Measurements from ENCODE around the gene EVA1A. TPM values are rescaled to one million over a fixed set of nuclear protein-coding genes. Genes with fewer than 3 reads are reported as not detected.
A peak's percentile ranks its signal among the peaks of the same experiment; 100 is the strongest.

The EVA1A gene
- total and polyA plus RNA-seq, 4 donors = 45.7 to 206 (median 100) TPM

- TF ChIP-seq RXRA (IDR thresholded peaks at IDR 0.05) (no peak), GABPA (IDR thresholded peaks at IDR 0.05 in 1 of 2, conservative IDR thresholded peaks at IDR 0.05 in 1 of 2) (no peak)
- TF ChIP-seq, protein P1, sequence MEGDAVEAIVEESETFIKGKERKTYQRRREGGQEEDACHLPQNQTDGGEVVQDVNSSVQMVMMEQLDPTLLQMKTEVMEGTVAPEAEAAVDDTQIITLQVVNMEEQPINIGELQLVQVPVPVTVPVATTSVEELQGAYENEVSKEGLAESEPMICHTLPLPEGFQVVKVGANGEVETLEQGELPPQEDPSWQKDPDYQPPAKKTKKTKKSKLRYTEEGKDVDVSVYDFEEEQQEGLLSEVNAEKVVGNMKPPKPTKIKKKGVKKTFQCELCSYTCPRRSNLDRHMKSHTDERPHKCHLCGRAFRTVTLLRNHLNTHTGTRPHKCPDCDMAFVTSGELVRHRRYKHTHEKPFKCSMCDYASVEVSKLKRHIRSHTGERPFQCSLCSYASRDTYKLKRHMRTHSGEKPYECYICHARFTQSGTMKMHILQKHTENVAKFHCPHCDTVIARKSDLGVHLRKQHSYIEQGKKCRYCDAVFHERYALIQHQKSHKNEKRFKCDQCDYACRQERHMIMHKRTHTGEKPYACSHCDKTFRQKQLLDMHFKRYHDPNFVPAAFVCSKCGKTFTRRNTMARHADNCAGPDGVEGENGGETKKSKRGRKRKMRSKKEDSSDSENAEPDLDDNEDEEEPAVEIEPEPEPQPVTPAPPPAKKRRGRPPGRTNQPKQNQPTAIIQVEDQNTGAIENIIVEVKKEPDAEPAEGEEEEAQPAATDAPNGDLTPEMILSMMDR (IDR thresholded peaks at IDR 0.05; ENCODE audit: low read depth, low read length, missing input control) = no peak
- H3K4me1 ChIP-seq (ENCODE audit: control insufficient read depth in 4 of 4, insufficient read depth in 4 of 4, low read length in 3 of 4) = no peaks in the 10 kb centered on the region
- no peaks in the 10 kb centered on the region for H3K27me3 ChIP-seq (ENCODE audit: control insufficient read depth in 4 of 4, insufficient read depth in 4 of 4, low read length in 3 of 4)
- peaks cover 0 to 4% (median 0%) of the 10 kb centered on the region in 4 donors for H3K36me3 ChIP-seq (ENCODE audit: control insufficient read depth in 4 of 4, insufficient read depth in 3 of 4, low read depth in 1 of 4, low read length in 3 of 4)
- no peak overlapping the region for H3K9ac ChIP-seq (ENCODE audit: low read depth in 1 of 2, low read length in 2 of 2)
- no peak overlapping the region for H3K4me3 ChIP-seq (ENCODE audit: low read depth in 1 of 3, low read length in 3 of 3)
- no peaks in the 10 kb centered on the region for H3K9me3 ChIP-seq (ENCODE audit: control insufficient read depth in 4 of 4, low read length in 3 of 4)
- DNase-seq (ENCODE audit: low spot score) = peak; percentile 21
- WGBS = 97% methylated on average over 3 of the region's 3 CpGs
- no peak overlapping the region for H3K27ac ChIP-seq (ENCODE audit: low read depth in 1 of 2, low read length in 2 of 2)
Observed at GRCh38 chr2:75541430-75541829, 19.3 kb downstream of the EVA1A start.

DNA sequence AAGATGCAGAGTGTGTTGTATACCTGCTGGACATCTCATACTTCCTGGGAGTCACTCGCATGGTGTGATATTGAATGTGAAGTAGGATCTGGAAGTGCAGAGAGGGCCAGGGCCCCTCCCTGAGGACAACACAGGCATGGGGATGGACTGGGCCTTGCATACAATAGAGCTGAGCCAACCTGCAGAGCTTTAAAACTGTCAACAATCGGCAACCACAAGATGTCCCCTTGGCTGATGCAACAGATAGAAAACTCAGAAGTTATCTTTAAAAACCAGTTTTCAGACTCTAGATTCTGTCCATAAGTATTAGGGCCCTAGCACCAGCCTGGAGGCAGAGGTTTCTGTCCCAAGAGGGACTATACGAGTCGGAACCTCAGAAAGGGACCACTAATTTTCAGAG is 19.7 kb downstream of the EVA1A start:
- Histone ChIP-seq H3K4me3 (ENCODE audit: low read depth in 1 of 3, low read length in 3 of 3) (no peak overlapping the region), H3K4me1 (ENCODE audit: control insufficient read depth in 4 of 4, insufficient read depth in 4 of 4, low read length in 3 of 4) (no peaks in the 10 kb centered on the region), H3K9me3 (ENCODE audit: control insufficient read depth in 4 of 4, low read length in 3 of 4) (no peaks in the 10 kb centered on the region), H3K9ac (ENCODE audit: low read depth in 1 of 2, low read length in 2 of 2) (no peak overlapping the region), H3K27me3 (ENCODE audit: control insufficient read depth in 4 of 4, insufficient read depth in 4 of 4, low read length in 3 of 4) (no peaks in the 10 kb centered on the region), H3K27ac (ENCODE audit: low read depth in 1 of 2, low read length in 2 of 2) (no peak overlapping the region), H3K36me3 (ENCODE audit: control insufficient read depth in 4 of 4, insufficient read depth in 3 of 4, low read depth in 1 of 4, low read length in 3 of 4) (peaks cover 0 to 4% (median 0%) of the 10 kb centered on the region in 4 donors)
- 92% methylated on average over 4 of the region's 4 CpGs for WGBS
- DNase-seq (ENCODE audit: low spot score) = peak; percentile 9
- TF ChIP-seq, protein P1 (IDR thresholded peaks at IDR 0.05; ENCODE audit: low read depth, low read length, missing input control) = no peak
- no peak for TF ChIP-seq RAD21 (IDR thresholded peaks at IDR 0.05)
- no peak for TF ChIP-seq ZBTB33 (IDR thresholded peaks at IDR 0.05)
- TF ChIP-seq, protein P2, sequence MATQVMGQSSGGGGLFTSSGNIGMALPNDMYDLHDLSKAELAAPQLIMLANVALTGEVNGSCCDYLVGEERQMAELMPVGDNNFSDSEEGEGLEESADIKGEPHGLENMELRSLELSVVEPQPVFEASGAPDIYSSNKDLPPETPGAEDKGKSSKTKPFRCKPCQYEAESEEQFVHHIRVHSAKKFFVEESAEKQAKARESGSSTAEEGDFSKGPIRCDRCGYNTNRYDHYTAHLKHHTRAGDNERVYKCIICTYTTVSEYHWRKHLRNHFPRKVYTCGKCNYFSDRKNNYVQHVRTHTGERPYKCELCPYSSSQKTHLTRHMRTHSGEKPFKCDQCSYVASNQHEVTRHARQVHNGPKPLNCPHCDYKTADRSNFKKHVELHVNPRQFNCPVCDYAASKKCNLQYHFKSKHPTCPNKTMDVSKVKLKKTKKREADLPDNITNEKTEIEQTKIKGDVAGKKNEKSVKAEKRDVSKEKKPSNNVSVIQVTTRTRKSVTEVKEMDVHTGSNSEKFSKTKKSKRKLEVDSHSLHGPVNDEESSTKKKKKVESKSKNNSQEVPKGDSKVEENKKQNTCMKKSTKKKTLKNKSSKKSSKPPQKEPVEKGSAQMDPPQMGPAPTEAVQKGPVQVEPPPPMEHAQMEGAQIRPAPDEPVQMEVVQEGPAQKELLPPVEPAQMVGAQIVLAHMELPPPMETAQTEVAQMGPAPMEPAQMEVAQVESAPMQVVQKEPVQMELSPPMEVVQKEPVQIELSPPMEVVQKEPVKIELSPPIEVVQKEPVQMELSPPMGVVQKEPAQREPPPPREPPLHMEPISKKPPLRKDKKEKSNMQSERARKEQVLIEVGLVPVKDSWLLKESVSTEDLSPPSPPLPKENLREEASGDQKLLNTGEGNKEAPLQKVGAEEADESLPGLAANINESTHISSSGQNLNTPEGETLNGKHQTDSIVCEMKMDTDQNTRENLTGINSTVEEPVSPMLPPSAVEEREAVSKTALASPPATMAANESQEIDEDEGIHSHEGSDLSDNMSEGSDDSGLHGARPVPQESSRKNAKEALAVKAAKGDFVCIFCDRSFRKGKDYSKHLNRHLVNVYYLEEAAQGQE (IDR thresholded peaks at IDR 0.05) = no peak
- TF ChIP-seq, protein P3, sequence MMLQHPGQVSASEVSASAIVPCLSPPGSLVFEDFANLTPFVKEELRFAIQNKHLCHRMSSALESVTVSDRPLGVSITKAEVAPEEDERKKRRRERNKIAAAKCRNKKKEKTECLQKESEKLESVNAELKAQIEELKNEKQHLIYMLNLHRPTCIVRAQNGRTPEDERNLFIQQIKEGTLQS (IDR thresholded peaks at IDR 0.05) = no peak
- TF ChIP-seq RXRA (IDR thresholded peaks at IDR 0.05) = no peak
- no peak for TF ChIP-seq YY1 (IDR thresholded peaks at IDR 0.05)
- TF ChIP-seq FOXA2 (IDR thresholded peaks at IDR 0.05) = no peak
- no peak for TF ChIP-seq NR2F2 (IDR thresholded peaks at IDR 0.05)
- TF ChIP-seq TAF1 (conservative IDR thresholded peaks at IDR 0.05) = no peak
- no peak for TF ChIP-seq HNF4G (IDR thresholded peaks at IDR 0.05)
- TF ChIP-seq JUND (IDR thresholded peaks at IDR 0.05) = no peak
- no peak for TF ChIP-seq SP1 (IDR thresholded peaks at IDR 0.05)
- TF ChIP-seq EGR1 (IDR thresholded peaks at IDR 0.05; ENCODE audit: low read depth in 2 of 2) = no peak
